HCT116 (cell line): ENCODE results near the gene IFT22. TPM values are rescaled to one million over a fixed set of nuclear protein-coding genes. Genes with fewer than 3 reads are reported as not detected.

Experiments used
- ATAC-seq: fragments of 200-7000 bp; cut with Tn5 transposase; 2 replicates; pipeline ENCODE4 v1.9.1; 2020; ENCODE audit warnings: mild to moderate bottlenecking, moderate library complexity
- BruUV-seq: library from RNA; stranded (reverse); fragments of 400-500 nt; replicated peaks from 2 replicates; lab custom pipeline; 2021; lab: Mats Ljungman, UMichigan
- CTCF ChIA-PET: fragments of 300-600 bp; sonication (Branson Sonifier 250); formaldehyde crosslinking; loops from one replicate; lab custom pipeline; 2021; ENCODE audit warnings: antibody characterized with exemption; lab: Charles Lee
- POLR2A ChIA-PET: fragments of 300-600, 350-600 bp; sonication (Branson Sonifier 250); formaldehyde crosslinking; loops from one replicate; lab custom pipeline; 2021; ENCODE audit warnings: antibody characterized with exemption; lab: Charles Lee
- RAD21 ChIA-PET, 2 experiments: fragments of 300-600 bp; sonication (Branson Sonifier 250); formaldehyde crosslinking; loops; one replicate each; lab custom pipeline; 2023; ENCODE audit warnings: low total read pairs in 2 of 2; ENCODE audit not compliant: uncharacterized antibody in 2 of 2, unreplicated experiment in 2 of 2, low non-redundant PET in 1 of 2; lab: Charles Lee
- DNase-seq: peaks from one replicate; pipeline ENCODE4 v3.0.0-alpha.2; 2010; ENCODE audit warnings: low read depth, low spot score
- H2AFZ ChIP-seq: fragments of 200-600 bp; shearing (Covaris generic), sonication (generic); 2 replicates; pipeline ENCODE4 v1.6.1; 2017; ENCODE audit warnings: low read depth, mixed run types, mixed read lengths, antibody characterized with exemption, low read length; ENCODE audit not compliant: poor library complexity, severe bottlenecking
- H3K27ac ChIP-seq: 2 replicates; pipeline ENCODE4 v1.5.1; 2012; ENCODE audit warnings: low read depth, low read length
- H3K27me3 ChIP-seq: fragments of 200-600 bp; sonication (generic); 2 replicates; pipeline ENCODE4 v1.6.1; 2016; ENCODE audit warnings: mixed run types, low read length, mixed read lengths; ENCODE audit not compliant: insufficient read depth
- H3K36me3 ChIP-seq, 2 experiments: fragments of 200-500 bp in 1 of 2; fragments of 200-600 bp in 1 of 2; sonication (Bioruptor generic) in 1 of 2; sonication (generic) in 1 of 2; 2 replicates each; pipeline versions ENCODE4 v1.5.1 to v1.6.1; 2014 to 2016; ENCODE audit warnings: low read length in 2 of 2, inconsistent platforms in 1 of 2, mixed read lengths in 1 of 2, mixed run types in 1 of 2; ENCODE audit not compliant: insufficient read depth in 2 of 2, control insufficient read depth in 1 of 2
- H3K4me1 ChIP-seq, 2 experiments: fragments of 200-600 bp in 1 of 2; sonication (generic) in 1 of 2; 2 replicates each; pipeline versions ENCODE4 v1.5.1 to v1.6.1; 2012 to 2017; ENCODE audit warnings: low read length in 2 of 2, inconsistent platforms in 1 of 2, mild to moderate bottlenecking in 1 of 2, mixed read lengths in 1 of 2, mixed run types in 1 of 2, moderate library complexity in 1 of 2; ENCODE audit not compliant: insufficient read depth in 2 of 2, control insufficient read depth in 1 of 2
- H3K4me2 ChIP-seq: fragments of 200-600 bp; sonication (generic); 2 replicates; pipeline ENCODE4 v1.6.1; 2017; ENCODE audit warnings: mixed run types, low read length, mixed read lengths
- H3K4me3 ChIP-seq, 2 experiments: fragments of 200-600 bp in 1 of 2; sonication (generic) in 1 of 2; replicated peaks in 1 of 2; 2 replicates each; pipeline ENCODE4 v1.5.1; 2011 to 2016; ENCODE audit warnings: low read length in 2 of 2, control low read depth in 1 of 2, low read depth in 1 of 2, mild to moderate bottlenecking in 1 of 2, mixed read lengths in 1 of 2, mixed run types in 1 of 2
- H3K79me2 ChIP-seq: fragments of 200-600 bp; sonication (generic); 2 replicates; pipeline ENCODE4 v1.6.1; 2017; ENCODE audit warnings: mild to moderate bottlenecking, mixed run types, low read length, moderate library complexity, mixed read lengths; ENCODE audit not compliant: insufficient read depth
- H3K9ac ChIP-seq: fragments of 200-600 bp; sonication (generic); 2 replicates; pipeline ENCODE4 v1.6.1; 2016; ENCODE audit warnings: low read length, mixed read lengths
- H3K9me2 ChIP-seq: fragments of 200-600 bp; sonication (generic), shearing (Covaris generic); 2 replicates; pipeline ENCODE4 v1.6.1; 2017; ENCODE audit warnings: mixed run types, mild to moderate bottlenecking, moderate library complexity; ENCODE audit not compliant: insufficient read depth
- H3K9me3 ChIP-seq, 2 experiments: fragments of 200-500 bp in 1 of 2; fragments of 200-600 bp in 1 of 2; sonication (Bioruptor generic) in 1 of 2; sonication (generic) in 1 of 2; 2 replicates each; pipeline ENCODE4 v1.6.1; 2014 to 2017; ENCODE audit warnings: low read length in 2 of 2, mixed read lengths in 2 of 2, inconsistent platforms in 1 of 2, low read depth in 1 of 2, mild to moderate bottlenecking in 1 of 2, mixed run types in 1 of 2, moderate library complexity in 1 of 2; ENCODE audit not compliant: control insufficient read depth in 1 of 2, insufficient read depth in 1 of 2
- H4K20me1 ChIP-seq: fragments of 200-600 bp; sonication (generic), shearing (Covaris generic); 2 replicates; pipeline ENCODE4 v1.6.1; 2017; ENCODE audit warnings: mixed run types, mild to moderate bottlenecking, moderate library complexity; ENCODE audit not compliant: insufficient read depth
- ATF3 ChIP-seq: IDR thresholded peaks from 2 replicates; pipeline ENCODE4 v1.6.1; 2012
- CBX3 ChIP-seq: IDR thresholded peaks from 2 replicates; pipeline ENCODE4 v1.6.1; 2012; ENCODE audit warnings: low read depth
- EGR1 ChIP-seq: IDR thresholded peaks from 2 replicates; pipeline ENCODE4 v1.6.1; 2012; ENCODE audit warnings: low read depth
- MAX ChIP-seq: IDR thresholded peaks from 2 replicates; pipeline ENCODE4 v1.6.1; 2012
- POLR2A ChIP-seq: IDR thresholded peaks from 2 replicates; pipeline ENCODE4 v1.7.0; 2011; ENCODE audit warnings: borderline replicate concordance; ENCODE audit not compliant: insufficient read depth, insufficient read length; ENCODE audit errors: extremely low read depth
- POLR2AphosphoS5 ChIP-seq: IDR thresholded peaks from 2 replicates; pipeline ENCODE4 v1.6.1; 2011; ENCODE audit warnings: mild to moderate bottlenecking, low read depth, low read length, moderate library complexity
- SIN3A ChIP-seq: IDR thresholded peaks from 2 replicates; pipeline ENCODE4 v1.6.1; 2012; ENCODE audit warnings: low read depth
- YY1 ChIP-seq: IDR thresholded peaks from 2 replicates; pipeline ENCODE4 v1.6.1; 2011; ENCODE audit warnings: low read length, low read depth, moderate library complexity, mild to moderate bottlenecking; ENCODE audit not compliant: insufficient replicate concordance; ENCODE audit errors: extremely low read depth
- ZFX ChIP-seq: fragments of 450-650 bp; IDR thresholded peaks from 2 replicates; pipeline ENCODE4 v1.6.1; 2017
- ZNF274 ChIP-seq: fragments of 200-500 bp; sonication (Bioruptor generic); IDR thresholded peaks from 2 replicates; pipeline ENCODE4 v1.6.1; 2014; ENCODE audit warnings: mild to moderate bottlenecking, low read depth, low read length, inconsistent platforms
- intact Hi-C: fragments of 100-400 bp; cut with micrococcal nuclease; formaldehyde crosslinking; loops from 2 replicates; pipeline ENCODE4 v1.10.0; 2022
- total RNA-seq: library from RNA; stranded (reverse); gene quantifications from one replicate; pipeline ENCODE4 v1.2.1, GENCODE V29; 2021; ENCODE audit not compliant: unreplicated experiment

The IFT22 gene
- total RNA-seq, 1 experiment from 2014 or later: 27.2 TPM

GRCh38 chr7:101308245-101309085 is 13.1 kb downstream of the IFT22 start:
- no peaks in the 10 kb centered on the region for H4K20me1 ChIP-seq
- CTCF ChIA-PET: interaction anchor here (1.5 to 1.8 kb wide), 3 partner anchors 18 to 116 kb away, joined by 7 to 9 read pairs (median 8); no protein-coding TSS in a partner anchor
- intact Hi-C loops: no loop called here
- RAD21 ChIA-PET: no interaction called here
- TF ChIP-seq POLR2AphosphoS5 (peak; percentile 95), ATF3 (no peak), CBX3 (0 out of 2 replicates have a peak, but pooled peaks have one; percentile 30), EGR1 (no peak), SIN3A (0 out of 2 replicates have a peak, but pooled peaks have one; percentile 42), YY1 (peak; percentile 69), POLR2A (peak; percentile 92), ZFX (peak; percentile 36; the same call in 1 of the 2 replicates), ZNF274 (no peak), MAX (peak; percentile 47; the same call in 1 of the 2 replicates)
- H3K79me2 ChIP-seq: peaks cover 32% of the 10 kb centered on the region
- ATAC-seq: peak; percentile 93
- peaks cover 9 to 17% of the 10 kb centered on the region in 2 experiments; a peak in 3 of 4 replicates for H3K36me3 ChIP-seq
- BruUV-seq: TSS peak; percentile 97
- H3K4me3 ChIP-seq: peak overlapping the region; percentile 86 to 96
- H3K4me2 ChIP-seq: peak overlapping the region; percentile 89
- no peak for DNase-seq
- peak overlapping the region; percentile 69 for H3K27ac ChIP-seq
- no peaks in the 10 kb centered on the region for H3K9me2 ChIP-seq
- H3K4me1 ChIP-seq: peaks cover 5 to 16% of the 10 kb centered on the region in 2 experiments; a peak in 3 of 4 replicates
- H3K27me3 ChIP-seq: no peaks in the 10 kb centered on the region
- no peaks in the 10 kb centered on the region for H3K9me3 ChIP-seq
- no peak overlapping the region for H2AFZ ChIP-seq
- H3K9ac ChIP-seq: peak overlapping the region; percentile 98
- POLR2A ChIA-PET: interaction anchor here (0.6 to 2.3 kb wide), 8 partner anchors 12 to 223 kb away, joined by 3 to 13 read pairs (median 3); partner anchors contain the start of gene IFT22
